GM19463 (cell line): ENCODE results near the gene FOXN3.
A peak's percentile ranks its signal among the peaks of the same experiment; 100 is the strongest.
"Not testable (repeated sequence)": the region's sequence is repeated elsewhere in the genome, so short reads cannot be mapped to it uniquely, and the experiment has no call there.

Experiments used
- ATAC-seq: cut with Tn5 transposase; IDR thresholded peaks from one replicate; pipeline ENCODE4 v1.9.1; 2021; ENCODE audit warnings: mild to moderate bottlenecking, moderate library complexity; ENCODE audit not compliant: unreplicated experiment

Gene FOXN3

GRCh38 chr14:89309670-89310177 lies 107.3 kb downstream of the FOXN3 start:
- ATAC-seq: no peak

DNA sequence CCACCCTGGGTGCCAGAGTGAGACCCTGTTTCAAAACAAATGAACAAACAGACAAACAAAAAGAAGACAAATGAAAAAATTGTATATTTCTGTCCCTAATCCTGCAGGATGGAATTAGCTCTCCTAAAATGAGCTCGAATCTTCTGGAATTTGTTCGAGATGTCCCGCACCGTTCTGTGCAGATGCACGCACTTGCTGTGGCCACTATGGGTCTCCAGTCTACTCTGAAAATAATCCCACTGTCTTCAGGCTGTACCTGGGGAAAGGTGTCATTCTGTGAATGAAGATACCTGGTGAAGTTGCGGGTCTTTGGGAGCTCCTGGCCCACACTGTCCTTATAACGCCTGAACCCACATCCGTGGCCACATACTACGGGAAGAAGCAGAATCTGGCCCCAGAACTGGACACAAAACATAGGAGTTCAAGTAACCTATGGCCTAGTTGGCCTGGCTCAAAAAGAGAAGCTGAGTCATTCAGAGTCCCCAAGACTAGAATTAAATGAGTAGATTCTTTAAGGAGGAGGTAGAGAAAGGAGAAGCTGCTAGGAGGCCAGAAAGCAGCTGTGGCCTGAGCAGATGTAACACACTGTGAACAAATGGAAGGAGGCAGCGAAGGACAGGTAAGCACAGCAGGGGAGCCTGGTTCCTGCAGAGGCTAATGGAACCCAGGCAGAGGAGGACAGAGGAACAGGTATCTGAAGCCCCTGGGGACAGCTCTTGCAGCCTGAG lies 108.6 kb downstream of the FOXN3 start:
- ATAC-seq: peak; percentile 25

DNA sequence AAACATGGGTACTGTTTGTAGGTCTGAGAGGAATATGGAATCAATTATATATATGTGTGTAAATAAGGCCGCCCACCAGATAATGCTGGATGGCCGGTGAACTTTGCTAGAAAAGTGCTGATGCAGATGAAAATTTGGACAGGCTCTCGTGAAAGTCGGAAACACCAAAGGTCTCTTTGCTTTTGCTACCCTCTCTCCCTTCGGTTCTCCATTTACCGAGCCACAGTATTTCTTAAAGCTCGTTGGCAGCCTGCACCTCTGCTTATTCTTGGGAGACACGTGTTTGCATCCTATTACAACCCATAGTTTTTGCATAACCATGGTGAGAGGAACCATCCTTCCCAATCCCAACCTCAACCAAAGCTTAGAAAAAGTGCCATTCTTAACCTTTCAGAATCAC lies 109.6 kb downstream of the FOXN3 start:
- no peak for ATAC-seq

GRCh38 chr14:89304972-89305703 lies 111.9 kb downstream of the FOXN3 start:
- ATAC-seq: peak; percentile 40

- no peak for ATAC-seq
Measured at GRCh38 chr14:89304561-89304960, 112.5 kb downstream of the FOXN3 start.

DNA sequence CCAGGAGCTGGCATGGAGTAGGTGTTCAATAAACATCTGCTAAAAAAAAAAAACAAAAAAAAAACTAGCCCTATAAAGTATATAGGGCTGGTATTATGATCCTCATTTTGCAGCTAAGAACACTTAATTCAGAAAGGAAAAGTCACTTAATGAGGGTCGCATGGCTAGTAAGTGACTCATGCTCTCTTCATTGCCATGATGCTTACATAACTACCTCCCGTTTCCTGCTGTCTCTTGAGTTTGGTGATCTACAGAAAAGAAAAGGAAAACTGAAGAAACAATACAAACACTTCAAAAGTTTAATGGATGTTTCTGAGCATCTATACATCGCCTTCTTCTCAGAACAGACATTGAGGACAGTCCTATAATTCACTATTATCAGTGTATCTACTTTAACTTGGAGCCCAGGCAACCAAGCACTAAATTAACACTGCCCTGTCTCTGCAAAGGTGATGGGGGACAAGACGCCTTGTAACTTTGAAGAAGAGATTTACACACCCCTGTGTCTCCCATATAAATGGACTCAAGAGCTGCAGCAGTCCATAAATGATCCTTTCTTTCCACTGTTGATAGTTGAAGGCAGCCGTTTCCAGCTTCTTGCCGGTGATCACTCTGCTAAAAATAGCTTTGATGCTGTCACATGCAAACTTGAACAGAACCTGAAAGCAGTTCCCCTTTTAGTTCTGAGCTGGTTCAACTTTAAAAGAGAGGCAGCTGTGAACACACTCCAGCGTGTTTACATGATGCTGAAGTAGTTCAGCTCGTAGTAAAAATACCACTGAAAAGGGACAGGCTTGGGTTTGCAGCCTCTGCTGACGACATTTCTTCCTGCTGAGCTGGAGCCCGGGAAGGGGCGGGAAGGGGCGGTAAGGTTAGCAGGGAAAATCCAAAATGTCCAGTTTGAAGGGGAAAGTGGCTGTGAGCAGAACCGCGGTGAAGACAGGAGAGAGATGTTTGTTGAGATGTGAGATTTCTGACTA lies 113.3 kb downstream of the FOXN3 start:
- peak; percentile 62 for ATAC-seq

DNA sequence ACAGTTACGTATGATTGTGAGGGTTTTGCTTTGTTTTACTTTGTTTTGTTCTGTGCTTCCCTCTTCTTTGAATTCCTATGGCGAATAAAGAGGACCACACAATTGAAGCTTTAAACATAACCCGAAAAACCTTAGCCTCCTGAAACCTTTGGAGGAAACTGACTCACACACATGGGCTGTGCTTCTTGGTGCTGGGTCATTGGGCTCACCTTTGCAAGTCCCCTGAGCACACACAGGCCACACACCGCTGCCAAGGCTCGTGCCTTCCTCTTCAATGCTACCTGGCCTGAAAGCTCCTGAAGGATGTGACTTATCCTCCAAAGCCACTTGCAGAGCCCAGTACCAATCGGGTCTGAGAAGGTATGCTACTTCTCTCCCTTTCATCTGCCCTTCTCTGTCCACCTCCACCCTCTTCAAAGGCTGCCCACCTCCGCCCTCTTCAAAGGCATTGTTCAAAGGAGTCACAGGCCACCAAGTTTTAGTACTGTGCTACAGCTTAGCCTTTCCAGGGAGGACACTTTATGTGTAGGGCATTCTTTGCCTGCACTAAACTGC lies 114.6 kb downstream of the FOXN3 start:
- no peak for ATAC-seq

DNA sequence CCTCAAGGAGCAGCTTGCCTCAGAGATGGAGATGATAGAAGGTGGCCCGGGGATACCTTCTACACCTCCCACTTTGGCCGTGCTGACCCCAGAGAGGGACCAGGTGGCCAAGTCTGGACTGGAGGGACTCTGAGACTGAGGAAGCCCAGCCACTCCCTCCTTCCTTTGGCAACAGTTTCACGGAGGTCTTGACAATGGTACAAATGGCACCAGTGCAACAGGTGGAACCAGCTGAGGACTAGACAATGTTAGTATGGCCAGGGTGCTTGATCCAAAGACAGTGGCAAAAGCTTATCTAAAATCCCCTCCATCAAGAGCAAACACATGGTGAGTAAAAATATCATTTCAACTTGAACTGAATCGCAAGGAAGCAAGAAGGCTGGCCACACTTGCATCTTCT lies 117.4 kb downstream of the FOXN3 start:
- ATAC-seq: no peak

- ATAC-seq: no peak
Measured at GRCh38 chr14:89298056-89298834, 118.8 kb downstream of the FOXN3 start.

- ATAC-seq: no peak
Measured at GRCh38 chr14:89296281-89296745, 120.7 kb downstream of the FOXN3 start.

DNA sequence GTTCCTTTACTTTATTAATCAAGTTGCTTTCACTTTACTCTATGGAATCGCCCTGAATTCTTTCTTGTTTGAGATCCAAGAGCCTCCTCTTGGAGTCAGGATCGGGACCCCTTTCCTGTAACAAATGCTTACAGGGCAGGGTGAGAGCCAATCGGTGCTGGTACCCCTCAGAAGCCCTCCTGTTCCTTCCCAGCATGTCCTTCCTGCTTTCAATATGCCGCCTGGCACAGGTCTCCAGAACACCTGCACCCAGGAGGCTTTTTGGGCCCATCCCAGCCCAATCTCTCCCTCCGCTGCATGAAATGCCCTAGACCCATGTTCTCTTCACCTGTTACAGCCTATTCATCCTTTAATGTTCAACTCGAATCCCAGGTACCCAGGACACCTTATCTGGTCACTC lies 122.2 kb downstream of the FOXN3 start:
- ATAC-seq: no peak

GRCh38 chr14:89294469-89294868 lies 122.6 kb downstream of the FOXN3 start:
- ATAC-seq: not testable (repeated sequence)

DNA sequence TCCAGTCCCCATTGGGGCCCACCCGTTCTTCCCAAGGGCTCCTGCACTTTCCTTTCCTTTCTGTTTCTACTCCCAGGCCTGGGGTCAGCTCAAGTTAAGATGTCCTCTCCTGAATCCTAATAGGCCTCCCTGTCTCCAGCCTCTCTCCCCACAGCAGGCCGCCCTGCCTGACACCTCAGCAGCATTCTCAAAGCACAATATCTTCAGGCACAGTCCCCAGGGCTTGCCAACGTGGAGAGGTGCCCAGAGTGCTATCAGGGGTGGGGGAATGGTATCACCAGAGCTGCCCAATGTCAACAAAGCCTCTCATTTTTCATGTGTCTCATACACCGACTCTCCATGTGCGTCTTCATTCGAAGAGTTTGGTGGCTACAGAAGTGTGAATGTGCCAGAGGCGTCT lies 123.0 kb downstream of the FOXN3 start:
- ATAC-seq: no peak

- ATAC-seq: no peak
Measured at GRCh38 chr14:89293314-89293916, 123.6 kb downstream of the FOXN3 start.

DNA sequence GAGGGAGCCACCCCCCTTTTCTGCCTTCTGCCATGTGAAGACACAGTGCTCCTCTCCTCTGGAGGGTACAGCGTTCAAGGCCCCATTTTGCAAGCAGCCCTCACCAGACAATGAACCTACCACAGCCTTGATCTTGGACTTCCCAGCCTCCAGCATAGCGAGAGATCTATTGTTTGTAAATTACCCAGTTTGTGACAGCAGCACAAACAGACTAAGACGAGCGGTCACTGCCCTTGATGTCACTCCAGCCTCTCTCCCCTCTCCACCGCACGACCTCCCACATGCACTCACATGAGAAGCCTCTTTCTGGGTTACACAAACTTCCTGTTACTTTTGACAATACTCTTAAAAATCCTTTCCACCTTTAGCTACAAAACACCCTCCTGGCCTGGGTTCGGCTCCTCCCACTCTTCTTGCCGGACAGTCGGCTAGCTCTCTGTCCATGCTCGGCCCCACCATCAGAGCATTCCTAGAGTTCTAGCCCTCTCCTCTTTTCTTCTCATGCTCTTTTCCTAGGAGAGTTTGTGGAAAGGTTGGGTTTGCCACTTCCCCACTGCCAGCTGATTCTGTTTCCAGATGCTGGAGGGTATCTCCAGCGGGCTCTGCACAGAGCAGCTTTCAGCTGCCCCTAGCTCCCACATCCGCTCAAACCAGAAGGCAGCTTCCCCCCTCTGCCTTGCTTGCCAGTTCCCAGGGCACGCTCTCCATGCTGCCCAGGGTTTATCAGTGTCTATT lies 124.3 kb downstream of the FOXN3 start:
- ATAC-seq: no peak

DNA sequence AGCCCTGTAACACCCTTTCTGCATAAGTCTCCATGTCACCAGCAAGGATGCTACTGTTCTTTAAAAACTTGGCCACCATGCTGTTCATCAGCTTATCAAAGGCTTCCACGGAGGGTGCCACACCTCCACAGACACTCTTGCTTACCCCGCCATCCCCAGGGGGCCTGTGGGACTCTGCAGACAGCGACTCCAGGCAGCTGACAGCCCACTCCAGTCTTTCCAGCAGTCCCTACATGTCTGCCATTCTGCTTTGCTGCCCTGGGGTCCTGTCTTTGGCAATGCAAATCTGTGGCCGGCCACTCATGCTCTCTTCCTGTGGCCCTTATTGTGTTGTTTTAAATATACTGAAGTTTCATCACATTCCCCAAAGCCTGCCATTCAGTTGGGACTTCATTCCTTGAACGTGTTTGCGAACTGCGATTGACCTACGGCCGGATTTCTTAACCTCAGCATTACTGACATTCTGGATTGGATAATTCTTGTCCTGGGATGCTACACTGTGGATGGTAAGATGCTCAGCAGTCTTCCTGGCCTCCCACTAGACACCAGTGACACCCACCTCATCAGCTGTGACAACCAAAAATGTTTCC lies 125.6 kb downstream of the FOXN3 start:
- ATAC-seq: no peak

DNA sequence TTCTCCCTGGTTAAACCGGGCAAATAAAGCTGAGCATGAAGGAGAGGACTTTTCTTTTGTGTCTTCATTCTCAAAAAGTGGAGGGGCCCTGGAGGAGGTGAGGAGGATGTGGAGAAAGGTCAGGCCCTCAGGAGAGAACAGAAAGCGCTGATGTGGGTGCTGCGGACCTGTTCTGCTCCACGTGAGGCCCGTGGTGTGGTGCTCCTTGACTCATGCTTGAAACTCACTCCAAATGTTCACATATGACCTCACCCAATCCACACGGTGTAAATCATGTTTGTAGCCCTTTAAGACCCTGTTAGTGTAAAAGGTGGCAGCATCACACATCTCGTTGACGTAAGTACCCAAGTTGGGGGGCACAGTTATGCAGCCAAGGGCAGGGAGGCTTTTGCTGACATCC lies 126.2 kb downstream of the FOXN3 start:
- no peak for ATAC-seq

DNA sequence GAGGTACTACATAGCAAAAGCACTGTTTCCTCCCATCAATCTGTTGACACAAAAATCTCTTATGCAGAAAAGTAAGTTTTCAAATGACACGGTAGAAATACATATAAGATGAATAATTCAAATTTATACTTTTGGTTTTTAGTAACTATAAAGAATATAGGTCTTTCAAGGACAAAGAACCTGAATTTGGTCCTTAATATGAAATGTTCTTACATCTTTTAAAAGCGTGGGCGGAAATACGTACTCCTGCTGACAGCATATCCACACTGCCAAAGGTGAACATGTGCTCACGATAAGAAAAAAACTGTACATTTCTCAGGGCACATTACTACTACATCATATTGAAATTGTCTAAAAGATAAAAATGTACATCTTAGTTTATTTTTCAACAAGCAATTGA lies 127.6 kb downstream of the FOXN3 start:
- no peak for ATAC-seq
